ENCODE data around the gene FAM171A2. TPM values are rescaled to one million over a fixed set of nuclear protein-coding genes. Genes with fewer than 3 reads are reported as not detected.

Gene FAM171A2
- total RNA-seq, 1 experiment from 2014 or later: 27.5 TPM

DNA sequence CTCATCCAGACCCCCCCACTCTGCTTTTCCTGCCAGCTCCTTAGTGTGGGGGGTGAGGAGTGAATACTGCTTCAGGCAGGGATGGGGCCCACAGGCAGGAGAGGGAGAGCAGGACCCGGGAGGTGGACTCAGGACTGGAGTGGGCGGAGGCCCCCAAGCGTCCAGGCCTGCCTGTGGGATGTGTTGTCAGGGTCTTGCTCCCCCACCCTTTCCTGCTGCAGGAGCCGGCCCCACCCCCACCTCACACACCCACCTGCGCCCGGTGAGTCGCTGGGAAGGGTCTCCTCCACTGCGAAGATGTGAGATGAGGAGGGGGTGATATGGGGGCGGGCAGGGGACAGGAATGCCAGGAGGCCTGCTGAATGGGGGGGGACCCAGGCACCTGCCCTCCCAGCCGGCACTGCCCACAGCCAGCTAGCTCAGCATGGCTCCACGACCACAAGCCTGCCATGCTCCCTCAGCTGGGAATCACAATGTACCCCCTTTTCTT lies 1.1 kb downstream of the FAM171A2 start:
- H2AFZ ChIP-seq (ENCODE audit: low read length): no peak overlapping the region
- Mint-ChIP-seq H3K36me3 (ENCODE audit: insufficient read depth in 1 of 3, low read depth in 3 of 3) (peaks cover 0 to 15% (median 9%) of the 10 kb centered on the region in 3 experiments; a peak in 5 of 7 replicates), H3K27me3 (ENCODE audit: low read depth) (peaks cover 35% of the 10 kb centered on the region), H3K4me3 (peak overlapping the region; percentile 75 to 90), H3K4me1 (peaks cover 22 to 36% of the 10 kb centered on the region in 2 experiments), H3K9me3 (no peaks in the 10 kb centered on the region), H3K27ac (no peak overlapping the region)
- H3K27me3 ChIP-seq (ENCODE audit: insufficient read depth, low read length): no peaks in the 10 kb centered on the region
- H2BK5ac ChIP-seq (ENCODE audit: insufficient read length, low read length): no peak overlapping the region
- no peak overlapping the region for H4K91ac ChIP-seq (ENCODE audit: insufficient read length, low read depth, low read length)
- H4K20me1 ChIP-seq (ENCODE audit: control insufficient read depth, insufficient read depth, insufficient read length): no peaks in the 10 kb centered on the region
- no peak overlapping the region for H3K18ac ChIP-seq (ENCODE audit: insufficient read length, low read depth, low read length)
- H3K9ac ChIP-seq (ENCODE audit: extremely low read depth, insufficient read length, low read length): no peak overlapping the region
- H3K4me2 ChIP-seq (ENCODE audit: insufficient read depth, insufficient read length, low read length): peak overlapping the region; percentile 58
- DNase-seq: no peak
- no peaks in the 10 kb centered on the region for H3K79me2 ChIP-seq (ENCODE audit: insufficient read depth, low read length)
- no peaks in the 10 kb centered on the region for H3K9me3 ChIP-seq (ENCODE audit: control insufficient read depth, low read depth, low read length)
- peaks cover 13% of the 10 kb centered on the region for H3K23me2 ChIP-seq (ENCODE audit: insufficient read length, low read depth, low read length, poor library complexity, severe bottlenecking)
- no peak overlapping the region for H2AK5ac ChIP-seq (ENCODE audit: insufficient read length, low read length)
- H2BK12ac ChIP-seq (ENCODE audit: insufficient read length, low read depth, low read length): no peak overlapping the region
- no peak overlapping the region for H2BK120ac ChIP-seq (ENCODE audit: low read depth, low read length, poor library complexity, severe bottlenecking)
- H3T11ph ChIP-seq (ENCODE audit: low read length): no peak overlapping the region
- H3K56ac ChIP-seq (ENCODE audit: insufficient read length, low read depth, low read length): no peak overlapping the region
- no peak overlapping the region for H2BK20ac ChIP-seq (ENCODE audit: low read depth, low read length, poor library complexity, severe bottlenecking)
- H2BK15ac ChIP-seq (ENCODE audit: low read depth, low read length): no peak overlapping the region
- no peak overlapping the region for H4K8ac ChIP-seq (replicated peaks; ENCODE audit: insufficient read length, low read depth, low read length)
- H3K14ac ChIP-seq (ENCODE audit: insufficient read depth, low read length): no peak overlapping the region
- H3K27ac ChIP-seq (ENCODE audit: insufficient read length, low read depth, low read length): no peak overlapping the region
- TF ChIP-seq, protein P1, sequence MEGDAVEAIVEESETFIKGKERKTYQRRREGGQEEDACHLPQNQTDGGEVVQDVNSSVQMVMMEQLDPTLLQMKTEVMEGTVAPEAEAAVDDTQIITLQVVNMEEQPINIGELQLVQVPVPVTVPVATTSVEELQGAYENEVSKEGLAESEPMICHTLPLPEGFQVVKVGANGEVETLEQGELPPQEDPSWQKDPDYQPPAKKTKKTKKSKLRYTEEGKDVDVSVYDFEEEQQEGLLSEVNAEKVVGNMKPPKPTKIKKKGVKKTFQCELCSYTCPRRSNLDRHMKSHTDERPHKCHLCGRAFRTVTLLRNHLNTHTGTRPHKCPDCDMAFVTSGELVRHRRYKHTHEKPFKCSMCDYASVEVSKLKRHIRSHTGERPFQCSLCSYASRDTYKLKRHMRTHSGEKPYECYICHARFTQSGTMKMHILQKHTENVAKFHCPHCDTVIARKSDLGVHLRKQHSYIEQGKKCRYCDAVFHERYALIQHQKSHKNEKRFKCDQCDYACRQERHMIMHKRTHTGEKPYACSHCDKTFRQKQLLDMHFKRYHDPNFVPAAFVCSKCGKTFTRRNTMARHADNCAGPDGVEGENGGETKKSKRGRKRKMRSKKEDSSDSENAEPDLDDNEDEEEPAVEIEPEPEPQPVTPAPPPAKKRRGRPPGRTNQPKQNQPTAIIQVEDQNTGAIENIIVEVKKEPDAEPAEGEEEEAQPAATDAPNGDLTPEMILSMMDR (conservative IDR thresholded peaks at IDR 0.05): no peak
- no peak overlapping the region for H3K4ac ChIP-seq (ENCODE audit: low read depth, low read length)
- H4K5ac ChIP-seq (ENCODE audit: insufficient read length, low read depth, low read length): no peak overlapping the region
- H3K4me1 ChIP-seq (ENCODE audit: insufficient read depth, low read length): peaks cover 14% of the 10 kb centered on the region
- H3K23ac ChIP-seq (ENCODE audit: insufficient read length, low read depth, low read length): no peak overlapping the region
- WGBS (ENCODE audit: extremely low coverage, insufficient read length, low lambda C conversion rate): no CpG with 5 or more reads among the region's 11 CpGs
- H3K79me1 ChIP-seq (ENCODE audit: insufficient read depth, low read depth, low read length, poor library complexity, severe bottlenecking): no peaks in the 10 kb centered on the region

Data from H9 (cell line).